HepG2 (cell line): ENCODE data around the gene MRGPRF. TPM values are rescaled to one million over a fixed set of nuclear protein-coding genes. Genes with fewer than 3 reads are reported as not detected.

ENCODE experiments used
- FOSL2 ChIP-seq: sonication (generic); formaldehyde crosslinking; IDR thresholded peaks from 2 replicates; pipeline ENCODE4 v1.4.0; 2020; ENCODE audit warnings: missing genetic modification reagents
- GATAD2A ChIP-seq: IDR thresholded peaks from 2 replicates; pipeline ENCODE4 v1.6.1; 2016
- HNRNPK ChIP-seq: fragments of 200-400 bp; formaldehyde crosslinking; IDR thresholded peaks from 2 replicates; pipeline ENCODE4 v1.6.1; 2018; ENCODE audit warnings: low read length, low read depth, moderate library complexity, mild to moderate bottlenecking; ENCODE audit not compliant: poor library complexity, severe bottlenecking
- LCORL ChIP-seq, 2 experiments: fragments of 450-650 bp in 1 of 2; sonication (generic) in 1 of 2; formaldehyde crosslinking in 1 of 2; IDR thresholded peaks; 2 replicates each; pipeline versions ENCODE4 v1.5.0 to v1.6.1; 2017 to 2020; ENCODE audit warnings: antibody characterized with exemption in 1 of 2, missing genetic modification reagents in 1 of 2
- MTA1 ChIP-seq: sonication (generic); formaldehyde crosslinking; IDR thresholded peaks from 2 replicates; pipeline ENCODE4 v1.4.0; 2020; ENCODE audit warnings: missing genetic modification reagents, mild to moderate bottlenecking, borderline replicate concordance
- PCBP1 ChIP-seq: fragments of 200-400 bp; formaldehyde crosslinking; IDR thresholded peaks from 2 replicates; pipeline ENCODE4 v1.6.1; 2017; ENCODE audit warnings: mild to moderate bottlenecking, low read depth, low read length, borderline replicate concordance
- PITX1 ChIP-seq: sonication (generic); formaldehyde crosslinking; IDR thresholded peaks from 2 replicates; pipeline ENCODE4 v1.5.1; 2020; ENCODE audit warnings: mild to moderate bottlenecking, missing genetic modification reagents
- RELA ChIP-seq: sonication (generic); formaldehyde crosslinking; IDR thresholded peaks from 2 replicates; pipeline ENCODE4 v1.4.0; 2020; ENCODE audit warnings: missing genetic modification reagents
- SUZ12 ChIP-seq: fragments of 150-350 bp; IDR thresholded peaks from 2 replicates; pipeline ENCODE4 v1.6.1; 2014; ENCODE audit warnings: low read depth, low read length
- TARDBP ChIP-seq: sonication (generic); formaldehyde crosslinking; IDR thresholded peaks from 2 replicates; pipeline ENCODE4 v1.8.0; 2022; ENCODE audit warnings: mild to moderate bottlenecking, missing genetic modification reagents
- ZNF121 ChIP-seq: sonication (generic); formaldehyde crosslinking; IDR thresholded peaks from 2 replicates; pipeline ENCODE4 v1.5.0; 2020; ENCODE audit warnings: mild to moderate bottlenecking, missing genetic modification reagents
- ZNF136 ChIP-seq: sonication (generic); formaldehyde crosslinking; IDR thresholded peaks from 2 replicates; pipeline ENCODE4 v1.8.1; 2022; ENCODE audit warnings: low read depth, mild to moderate bottlenecking, moderate library complexity, missing genetic modification reagents
- ZNF263 ChIP-seq: sonication (generic); formaldehyde crosslinking; IDR thresholded peaks from 2 replicates; pipeline ENCODE4 v1.4.0; 2020; ENCODE audit warnings: missing genetic modification reagents
- ZNF547 ChIP-seq: sonication (generic); formaldehyde crosslinking; IDR thresholded peaks from 2 replicates; pipeline ENCODE4 v1.5.1; 2020; ENCODE audit warnings: mild to moderate bottlenecking, missing genetic modification reagents
- ZNF768 ChIP-seq: sonication (generic); formaldehyde crosslinking; IDR thresholded peaks from 2 replicates; pipeline ENCODE4 v1.4.0; 2020; ENCODE audit warnings: missing genetic modification reagents
- ZNF841 ChIP-seq: sonication (generic); formaldehyde crosslinking; IDR thresholded peaks from 2 replicates; pipeline ENCODE4 v1.8.1; 2023; ENCODE audit warnings: missing genetic modification reagents, borderline replicate concordance
- polyA plus RNA-seq, 8 experiments: library from polyadenylated mRNA; depleted of rRNA in 3 of 8; stranded (reverse) in 7 of 8; unstranded in 1 of 8; fragments of >200 nt; fragmentation: Illumina TruSeq in 4 of 8; extraction: Trizol in 4 of 8; gene quantifications; 2 replicates each; pipeline versions ENCODE4 v1.2.1 to v1.2.3, GENCODE V29; 2011 to 2016; ENCODE audit warnings: low read depth in 4 of 8, missing spikeins in 1 of 8, mixed read lengths in 1 of 8; ENCODE audit not compliant: insufficient read depth in 1 of 8
- total RNA-seq, 5 experiments: library from RNA; depleted of rRNA; stranded (reverse); fragments of >200 nt; fragmentation: Illumina TruSeq; extraction: Trizol; gene quantifications; 2 replicates each; pipeline ENCODE4 v1.2.3, GENCODE V29; 2016; ENCODE audit warnings: low read depth in 1 of 5
- TF ChIP-seq, protein P1 (sequence below), 2 experiments: fragments of 450-650 bp in 1 of 2; sonication (generic) in 1 of 2; formaldehyde crosslinking in 1 of 2; IDR thresholded peaks; 2 replicates each; pipeline versions ENCODE4 v1.6.1 to v1.8.0; 2016 to 2022; ENCODE audit warnings: antibody characterized with exemption in 1 of 2, mild to moderate bottlenecking in 1 of 2, missing genetic modification reagents in 1 of 2
- TF ChIP-seq, protein P2 (sequence below): sonication (generic); formaldehyde crosslinking; IDR thresholded peaks from 2 replicates; pipeline ENCODE4 v1.5.0; 2020; ENCODE audit warnings: mild to moderate bottlenecking, missing genetic modification reagents, moderate library complexity

Gene MRGPRF
- total and polyA plus RNA-seq, 2 of the 13 experiments (the other 11 are each of a cell fraction or from before 2014, with no cell fraction given) = not detected

DNA sequence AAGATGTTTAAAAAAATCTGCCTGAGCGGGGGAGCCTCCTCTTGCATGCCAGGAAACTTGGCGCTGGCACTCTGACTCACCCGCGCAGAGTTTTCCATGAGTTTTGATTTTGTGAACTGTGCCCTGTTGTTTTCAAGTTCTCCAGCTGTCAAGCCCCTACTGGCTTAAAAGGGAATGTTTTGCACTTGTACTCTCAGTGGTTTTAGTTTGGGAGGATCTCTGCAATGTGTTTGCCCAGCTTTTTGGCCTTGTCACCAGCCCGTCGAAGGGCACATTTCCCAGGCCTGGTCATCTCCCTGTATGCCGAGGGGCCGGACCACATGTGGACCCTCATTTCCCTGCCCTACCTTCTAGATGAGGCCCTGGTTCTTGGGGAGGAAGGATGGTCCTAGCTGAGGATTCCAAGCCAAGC, 12.2 kb downstream of the MRGPRF start (continued):
- TF ChIP-seq ZNF136 = no peak
- TF ChIP-seq ZNF547 (CRISPR knock-in tag) = no peak
- no peak for TF ChIP-seq ZNF768 (CRISPR knock-in tag)
- TF ChIP-seq HNRNPK = no peak
- TF ChIP-seq FOSL2 (CRISPR knock-in tag) = peak; percentile 34
- TF ChIP-seq ZNF841 (CRISPR knock-in tag) = no peak
- TF ChIP-seq RELA = no peak
- TF ChIP-seq, protein P1, sequence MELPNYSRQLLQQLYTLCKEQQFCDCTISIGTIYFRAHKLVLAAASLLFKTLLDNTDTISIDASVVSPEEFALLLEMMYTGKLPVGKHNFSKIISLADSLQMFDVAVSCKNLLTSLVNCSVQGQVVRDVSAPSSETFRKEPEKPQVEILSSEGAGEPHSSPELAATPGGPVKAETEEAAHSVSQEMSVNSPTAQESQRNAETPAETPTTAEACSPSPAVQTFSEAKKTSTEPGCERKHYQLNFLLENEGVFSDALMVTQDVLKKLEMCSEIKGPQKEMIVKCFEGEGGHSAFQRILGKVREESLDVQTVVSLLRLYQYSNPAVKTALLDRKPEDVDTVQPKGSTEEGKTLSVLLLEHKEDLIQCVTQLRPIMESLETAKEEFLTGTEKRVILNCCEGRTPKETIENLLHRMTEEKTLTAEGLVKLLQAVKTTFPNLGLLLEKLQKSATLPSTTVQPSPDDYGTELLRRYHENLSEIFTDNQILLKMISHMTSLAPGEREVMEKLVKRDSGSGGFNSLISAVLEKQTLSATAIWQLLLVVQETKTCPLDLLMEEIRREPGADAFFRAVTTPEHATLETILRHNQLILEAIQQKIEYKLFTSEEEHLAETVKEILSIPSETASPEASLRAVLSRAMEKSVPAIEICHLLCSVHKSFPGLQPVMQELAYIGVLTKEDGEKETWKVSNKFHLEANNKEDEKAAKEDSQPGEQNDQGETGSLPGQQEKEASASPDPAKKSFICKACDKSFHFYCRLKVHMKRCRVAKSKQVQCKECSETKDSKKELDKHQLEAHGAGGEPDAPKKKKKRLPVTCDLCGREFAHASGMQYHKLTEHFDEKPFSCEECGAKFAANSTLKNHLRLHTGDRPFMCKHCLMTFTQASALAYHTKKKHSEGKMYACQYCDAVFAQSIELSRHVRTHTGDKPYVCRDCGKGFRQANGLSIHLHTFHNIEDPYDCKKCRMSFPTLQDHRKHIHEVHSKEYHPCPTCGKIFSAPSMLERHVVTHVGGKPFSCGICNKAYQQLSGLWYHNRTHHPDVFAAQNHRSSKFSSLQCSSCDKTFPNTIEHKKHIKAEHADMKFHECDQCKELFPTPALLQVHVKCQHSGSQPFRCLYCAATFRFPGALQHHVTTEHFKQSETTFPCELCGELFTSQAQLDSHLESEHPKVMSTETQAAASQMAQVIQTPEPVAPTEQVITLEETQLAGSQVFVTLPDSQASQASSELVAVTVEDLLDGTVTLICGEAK (IDR thresholded peaks at IDR 0.05) = no peak
- TF ChIP-seq, protein P1 (CRISPR knock-in tag; IDR thresholded peaks at IDR 0.05) = no peak
- TF ChIP-seq SUZ12 = no peak
- TF ChIP-seq LCORL (IDR thresholded peaks at IDR 0.05) = no peak
- no peak for TF ChIP-seq LCORL (CRISPR knock-in tag; IDR thresholded peaks at IDR 0.05)
- no peak for TF ChIP-seq ZNF121 (CRISPR knock-in tag)
- TF ChIP-seq, protein P2, sequence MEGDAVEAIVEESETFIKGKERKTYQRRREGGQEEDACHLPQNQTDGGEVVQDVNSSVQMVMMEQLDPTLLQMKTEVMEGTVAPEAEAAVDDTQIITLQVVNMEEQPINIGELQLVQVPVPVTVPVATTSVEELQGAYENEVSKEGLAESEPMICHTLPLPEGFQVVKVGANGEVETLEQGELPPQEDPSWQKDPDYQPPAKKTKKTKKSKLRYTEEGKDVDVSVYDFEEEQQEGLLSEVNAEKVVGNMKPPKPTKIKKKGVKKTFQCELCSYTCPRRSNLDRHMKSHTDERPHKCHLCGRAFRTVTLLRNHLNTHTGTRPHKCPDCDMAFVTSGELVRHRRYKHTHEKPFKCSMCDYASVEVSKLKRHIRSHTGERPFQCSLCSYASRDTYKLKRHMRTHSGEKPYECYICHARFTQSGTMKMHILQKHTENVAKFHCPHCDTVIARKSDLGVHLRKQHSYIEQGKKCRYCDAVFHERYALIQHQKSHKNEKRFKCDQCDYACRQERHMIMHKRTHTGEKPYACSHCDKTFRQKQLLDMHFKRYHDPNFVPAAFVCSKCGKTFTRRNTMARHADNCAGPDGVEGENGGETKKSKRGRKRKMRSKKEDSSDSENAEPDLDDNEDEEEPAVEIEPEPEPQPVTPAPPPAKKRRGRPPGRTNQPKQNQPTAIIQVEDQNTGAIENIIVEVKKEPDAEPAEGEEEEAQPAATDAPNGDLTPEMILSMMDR (CRISPR knock-in tag) = peak; percentile 19; the same call in 1 of the 2 replicates
- TF ChIP-seq ZNF263 (CRISPR knock-in tag) = 0 out of 2 replicates have a peak, but pooled peaks have one; percentile 35
- no peak for TF ChIP-seq PITX1 (CRISPR knock-in tag)
- TF ChIP-seq MTA1 (CRISPR knock-in tag) = no peak
- no peak for TF ChIP-seq TARDBP (CRISPR knock-in tag)
- TF ChIP-seq PCBP1 = no peak
- TF ChIP-seq GATAD2A = no peak
